CD4-positive, alpha-beta T cell treated with Interleukin-15 for 4 hours (primary cell): Measurements from ENCODE around the gene MED26.

ENCODE experiments used
- DNase-seq: peaks from one replicate; pipeline ENCODE4 v3.0.0-alpha.2; 2020; ENCODE audit warnings: low spot score

MED26 gene

DNA sequence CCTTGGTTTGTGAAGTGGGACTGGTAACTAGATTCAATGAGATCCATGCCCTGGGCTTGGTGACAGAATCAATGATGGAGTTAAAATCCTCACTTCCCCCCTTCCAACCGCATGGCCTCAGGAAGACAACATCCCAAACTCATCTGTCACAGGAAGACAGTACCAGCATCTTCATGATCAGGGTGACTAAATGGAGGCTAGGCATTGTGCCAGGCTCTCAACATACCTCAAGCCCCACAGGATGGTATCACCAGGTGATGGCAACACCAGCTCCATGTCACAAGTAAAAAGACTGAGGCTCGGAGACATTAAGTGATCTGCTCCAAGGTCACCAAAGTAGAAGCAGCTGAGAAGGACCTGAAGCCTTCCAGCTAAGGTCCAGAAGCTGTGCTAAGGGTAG is 14.2 kb downstream of the MED26 start:
- no peak for DNase-seq

- DNase-seq, result no peak
These were observed 15.4 kb downstream of the MED26 start for GRCh38 chr19:16612636-16613035.

DNA sequence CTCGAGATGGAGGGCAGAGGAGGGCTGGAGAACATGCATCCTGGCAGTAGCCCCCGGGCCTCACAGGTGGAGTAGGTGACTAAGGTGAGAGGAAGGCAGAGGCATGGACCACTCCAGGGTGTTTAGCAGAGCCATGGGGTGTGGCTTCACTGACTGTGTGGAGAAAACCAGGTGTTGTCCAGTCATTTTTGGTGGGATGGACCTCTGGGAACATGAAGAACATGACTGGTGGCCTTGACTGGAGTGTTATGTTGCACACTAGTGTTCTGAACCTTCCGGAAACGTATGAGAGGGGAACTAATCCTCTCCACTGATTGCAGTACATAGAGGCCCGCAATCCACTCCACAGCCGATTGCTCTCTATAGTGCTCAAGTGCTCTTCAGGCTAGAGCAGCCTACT is 16.9 kb downstream of the MED26 start:
- DNase-seq, result no peak

DNA sequence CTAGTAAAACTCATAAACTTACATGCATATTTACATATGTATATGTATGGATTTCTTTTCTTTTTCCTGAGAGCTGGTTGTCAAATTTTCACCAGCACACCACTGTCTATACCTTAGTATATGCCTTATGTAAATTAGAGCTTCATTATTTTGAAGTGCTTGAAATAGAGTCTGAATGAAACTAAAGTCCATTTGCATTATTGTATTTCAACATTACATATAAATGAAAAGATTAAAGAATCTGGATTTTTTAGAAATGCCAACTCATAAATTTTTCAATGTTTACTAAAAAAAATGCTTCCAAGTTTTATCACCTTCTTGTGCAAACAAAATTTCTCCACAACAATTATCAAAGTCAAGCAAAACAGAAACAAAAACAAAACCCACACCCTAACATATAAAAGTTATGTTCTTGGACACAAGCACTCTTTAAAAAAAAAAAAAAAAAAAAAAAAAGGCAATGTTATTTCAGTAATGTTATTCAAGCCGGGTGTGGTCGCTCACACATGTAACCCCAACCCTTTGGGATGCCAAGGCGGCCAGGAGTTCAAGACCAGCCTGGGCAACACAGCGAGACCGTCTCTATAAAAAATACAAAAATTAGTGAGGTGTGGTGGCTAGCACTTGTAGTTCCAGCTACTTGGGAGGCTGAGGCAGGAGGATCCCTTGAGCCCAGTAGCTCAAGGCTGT is 18.3 kb downstream of the MED26 start:
- DNase-seq, result no peak

DNA sequence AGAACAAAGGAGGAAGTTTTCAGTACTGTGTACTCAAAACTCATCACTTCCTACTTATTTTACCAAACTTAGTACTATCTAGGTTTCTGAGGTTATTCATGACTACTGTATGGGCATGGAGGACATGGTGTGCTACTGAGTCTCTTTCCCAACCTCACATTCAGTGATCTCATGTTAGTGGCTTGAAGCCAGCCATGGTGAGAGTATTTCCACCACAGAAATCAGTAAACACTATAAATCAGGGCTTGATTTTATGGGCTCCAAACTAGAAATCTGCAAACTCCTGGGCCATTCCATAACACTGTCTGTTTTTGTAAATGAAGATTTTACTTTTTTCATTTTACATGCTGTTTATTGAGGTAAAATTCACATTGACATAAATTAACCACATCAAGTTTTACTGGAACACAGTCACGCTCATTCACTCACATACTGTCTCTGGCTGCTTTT is 19.7 kb downstream of the MED26 start:
- DNase-seq, result no peak

DNA sequence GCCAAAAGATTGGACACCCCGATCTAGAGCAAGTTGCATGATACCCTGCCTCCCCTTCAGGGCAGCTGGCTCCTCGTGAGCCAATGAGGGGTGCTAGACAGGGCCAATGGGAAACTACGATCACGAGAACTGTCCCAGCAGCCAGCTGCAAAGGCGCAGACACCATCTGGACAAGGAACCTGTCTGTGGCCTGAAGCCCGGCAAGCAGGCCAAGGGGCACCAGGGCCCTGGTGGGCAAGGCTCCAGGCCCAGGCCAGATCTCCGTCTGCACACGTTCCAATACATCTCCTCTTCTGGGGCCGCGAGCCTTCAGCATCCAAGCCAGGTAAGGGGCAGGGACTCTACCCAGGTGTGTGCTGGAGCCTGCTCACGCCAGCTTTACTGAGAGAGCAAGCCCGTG is 20.2 kb downstream of the MED26 start:
- no peak for DNase-seq

DNA sequence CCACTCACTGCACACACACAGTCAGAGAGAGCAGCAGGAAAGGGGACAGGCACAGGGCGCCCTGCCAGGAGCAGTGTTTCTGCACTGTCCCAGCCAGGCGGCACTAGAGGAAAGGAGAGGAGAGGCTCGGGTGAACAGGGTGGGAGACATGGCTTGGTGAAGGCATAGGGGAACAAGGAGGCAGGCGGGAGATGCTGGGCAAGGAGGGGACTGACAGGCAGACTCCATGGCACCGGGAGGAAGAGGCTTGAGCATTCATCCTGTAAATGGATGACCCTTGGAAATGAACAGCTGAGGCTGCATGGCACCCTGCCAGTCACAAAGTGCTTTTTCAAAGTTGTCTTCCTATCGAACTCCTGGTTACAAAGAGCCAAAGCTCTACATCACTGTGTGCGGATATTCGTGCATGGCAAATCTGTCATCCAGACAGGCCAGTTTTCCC is 22.4 kb downstream of the MED26 start:
- DNase-seq, result no peak

- DNase-seq, result no peak
These were observed 22.9 kb downstream of the MED26 start for GRCh38 chr19:16605115-16605514.

DNA sequence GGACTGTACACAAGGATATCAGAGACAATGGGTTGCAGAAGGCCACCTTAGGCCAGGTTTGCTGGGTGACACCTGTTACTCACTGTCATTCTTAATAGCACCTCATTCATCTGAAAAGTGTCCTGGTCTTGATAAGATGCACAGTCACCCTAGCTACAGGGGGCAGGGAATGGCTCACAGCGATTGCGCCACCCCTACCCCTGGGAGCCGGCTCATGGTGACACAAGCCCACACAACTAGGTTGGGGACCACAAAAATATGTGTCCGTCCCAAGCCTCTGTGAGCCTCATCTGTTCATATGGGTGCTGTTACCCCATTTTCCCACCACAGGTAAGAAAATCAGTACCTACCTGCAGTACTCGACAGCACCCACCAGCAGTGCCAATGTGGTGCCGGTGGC is 23.4 kb downstream of the MED26 start:
- no peak for DNase-seq

DNA sequence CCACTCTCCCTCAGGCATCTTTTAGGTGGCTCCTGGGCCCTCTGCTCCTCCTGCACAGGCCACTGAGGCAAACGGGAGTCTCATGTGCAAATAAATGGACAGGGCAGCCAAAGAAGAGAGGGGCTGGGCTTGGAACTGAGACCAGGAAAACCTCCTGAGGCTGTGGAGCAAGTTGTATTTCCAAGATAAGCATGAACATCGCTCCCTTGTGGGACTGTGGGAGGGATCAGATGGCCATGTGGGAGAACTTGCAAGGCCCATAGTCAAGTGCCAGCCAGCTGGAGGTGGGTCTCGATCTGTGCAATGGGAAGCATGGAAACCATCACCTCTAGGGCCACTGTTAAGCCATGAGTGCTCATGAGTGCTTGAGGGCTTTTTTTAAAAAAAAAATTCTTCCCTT is 24.9 kb downstream of the MED26 start:
- DNase-seq, result no peak

DNA sequence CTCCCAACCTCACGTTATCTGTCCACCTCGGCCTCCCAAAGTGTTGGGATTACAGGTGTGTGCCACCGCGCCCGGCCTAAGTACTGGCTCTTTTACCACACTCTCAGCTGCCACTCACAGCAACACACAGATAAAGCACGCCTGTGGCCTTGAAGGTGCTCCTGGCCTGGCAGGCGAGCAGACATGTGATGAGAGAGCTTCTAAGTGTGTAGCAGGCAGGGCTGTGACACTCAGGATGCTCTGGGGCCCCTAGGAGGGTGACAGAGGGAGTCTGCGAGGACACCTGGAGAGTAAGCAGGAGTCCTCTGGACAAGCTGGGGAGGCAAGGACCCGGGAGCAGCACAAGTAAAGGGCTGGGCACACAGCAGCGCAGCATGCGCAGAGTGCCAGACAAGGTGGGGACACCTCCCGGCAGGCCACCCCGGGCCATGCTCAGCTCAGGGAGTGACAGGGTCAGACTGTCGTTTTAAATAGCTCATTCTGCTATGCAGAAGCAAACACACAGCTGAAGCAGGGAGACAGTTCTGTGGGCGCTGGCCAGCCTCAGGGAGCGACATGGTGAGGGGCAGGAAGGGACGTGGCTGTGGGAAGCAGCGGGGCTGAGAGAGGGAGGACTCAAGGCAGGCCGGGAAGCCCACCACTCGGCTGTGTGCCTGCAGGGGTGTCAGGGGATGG is 26.5 kb downstream of the MED26 start:
- DNase-seq, result no peak

GRCh38 chr19:16600824-16601223 is 27.2 kb downstream of the MED26 start:
- DNase-seq, result no peak

- DNase-seq, result no peak
These were observed 28.2 kb downstream of the MED26 start for GRCh38 chr19:16599655-16600346.

DNA sequence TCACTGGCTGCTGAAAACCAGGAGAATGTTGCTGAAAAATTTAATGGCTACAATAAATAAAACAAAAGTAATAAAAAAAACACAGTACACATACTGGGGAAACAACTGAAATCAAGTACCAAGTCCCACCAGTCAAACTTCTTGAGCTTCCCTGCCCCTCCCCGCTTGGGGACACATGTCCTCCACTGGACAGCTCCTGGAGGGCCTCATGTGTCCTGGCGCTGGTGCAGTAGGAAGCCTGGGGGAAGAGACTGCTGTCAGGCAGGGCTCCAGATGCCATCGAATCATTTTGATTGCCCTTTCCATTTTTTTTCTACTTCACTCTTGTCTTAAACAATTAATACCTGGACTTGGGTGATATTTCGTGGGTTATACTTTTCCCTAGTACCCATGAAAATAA is 29.2 kb downstream of the MED26 start:
- DNase-seq, result no peak

DNA sequence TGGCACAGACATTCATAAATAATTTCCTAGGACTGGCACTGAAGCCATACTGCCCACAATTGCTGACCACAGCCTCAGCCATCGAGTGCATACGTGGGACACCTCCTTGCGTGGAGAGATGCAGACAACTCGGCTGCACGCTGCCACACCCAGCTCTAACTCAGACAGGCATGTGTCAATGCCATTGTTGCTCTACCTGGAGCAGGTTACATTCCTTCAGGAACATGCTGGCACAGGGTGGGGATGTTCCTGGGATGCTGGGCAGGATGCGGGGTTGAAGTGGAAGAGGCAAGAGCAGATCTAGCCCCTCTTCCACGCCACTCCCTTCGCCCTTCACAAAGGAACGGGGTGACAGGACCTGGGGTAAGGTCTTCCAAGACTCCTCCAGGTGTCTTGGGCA is 31.6 kb downstream of the MED26 start:
- DNase-seq, result no peak

- DNase-seq, result no peak
These were observed 32.9 kb downstream of the MED26 start for GRCh38 chr19:16595097-16595496.

GRCh38 chr19:16594681-16595091 is 33.3 kb downstream of the MED26 start:
- DNase-seq, result peak; percentile 43

GRCh38 chr19:16594131-16594586 is 33.8 kb downstream of the MED26 start:
- peak; percentile 40 for DNase-seq

DNA sequence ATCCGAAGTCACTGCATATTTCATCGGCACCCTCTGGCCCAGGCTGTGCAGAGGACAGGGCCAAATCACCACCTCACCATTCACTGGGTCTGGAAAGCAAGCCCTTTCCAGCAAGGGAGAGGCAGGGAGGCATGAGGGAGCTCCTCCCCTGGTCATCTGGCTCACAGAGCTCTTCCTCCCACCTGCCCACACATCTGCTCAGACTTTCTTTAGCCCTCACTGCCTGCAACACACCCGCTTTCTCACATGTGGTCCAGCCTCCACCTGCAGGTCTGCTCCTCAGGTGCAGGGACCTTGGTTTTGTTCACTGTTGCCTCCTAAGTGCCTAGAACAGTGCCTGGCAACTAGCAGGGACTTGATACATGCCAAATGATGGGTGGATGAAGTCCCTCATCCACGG is 34.8 kb downstream of the MED26 start:
- no peak for DNase-seq

DNA sequence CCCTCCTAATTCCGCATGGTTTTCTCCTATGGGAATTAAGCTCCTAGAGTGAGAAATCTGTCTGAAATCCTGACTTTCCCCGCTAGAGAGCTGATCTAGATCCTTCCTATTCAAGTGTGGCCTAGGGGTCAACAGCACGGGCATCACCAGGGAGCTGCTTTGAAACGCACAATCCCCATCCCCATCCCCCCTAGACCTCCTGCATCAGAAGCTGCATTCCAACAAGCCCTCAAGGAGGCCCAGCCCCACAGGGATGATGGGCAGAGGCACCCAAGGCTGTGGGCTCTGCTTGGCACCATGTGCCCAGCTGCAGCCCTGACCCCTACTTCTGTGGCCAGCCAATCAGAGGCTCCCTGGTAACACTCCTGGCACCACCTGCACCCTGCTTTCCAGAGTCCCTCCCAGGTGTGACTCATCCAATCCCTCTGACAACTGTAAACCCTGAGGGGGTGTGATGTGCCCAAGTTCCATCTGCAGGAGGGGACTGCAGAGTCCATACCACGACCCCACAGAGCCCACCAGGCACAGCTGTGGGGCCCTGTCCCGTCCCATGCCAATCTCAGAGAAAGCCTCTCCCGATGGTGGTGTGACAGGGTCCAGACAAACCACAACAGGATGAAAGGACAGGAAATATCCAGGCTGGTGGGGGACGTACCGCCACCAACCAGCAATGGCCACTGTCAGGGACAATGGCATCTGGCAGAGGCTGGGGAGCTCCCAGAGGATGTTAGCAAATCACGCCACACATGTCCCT is 36.0 kb downstream of the MED26 start:
- no peak for DNase-seq

- no peak for DNase-seq
These were observed 36.9 kb downstream of the MED26 start for GRCh38 chr19:16590876-16591802.
